Omental fat pad (tissue), 4 donors: ENCODE measurements around the gene ARL4C. TPM values are rescaled to one million over a fixed set of nuclear protein-coding genes. Genes with fewer than 3 reads are reported as not detected.

Experiments
- ATAC-seq: fragments of 150-250 bp; one replicate; pipeline ENCODE4 v1.9.1; 2016; ENCODE audit warnings: mild to moderate bottlenecking, moderate library complexity; ENCODE audit not compliant: low FRiP score
- DNase-seq: peaks from one replicate; pipeline ENCODE4 v3.0.0-alpha.2; 2019; ENCODE audit warnings: low spot score
- CTCF ChIP-seq, 3 donors: fragments of 450-650 bp; IDR thresholded peaks; one replicate each; pipeline ENCODE4 v1.5.1; 2016 to 2017; ENCODE audit warnings: antibody characterized with exemption in 3 of 3, mild to moderate bottlenecking in 3 of 3, moderate library complexity in 2 of 3
- total RNA-seq, 4 donors: library from RNA; depleted of rRNA; stranded (reverse); fragments of >200 nt; gene quantifications; one replicate each; pipeline ENCODE4 v1.1.0, GENCODE V29; 2016

ARL4C gene
- total RNA-seq, 4 donors from 2014 or later = 13.7 to 32.2 (median 19.3) TPM

- DNase-seq (no peak), ATAC-seq (no peak)
- no peak for TF ChIP-seq CTCF (IDR thresholded peaks at IDR 0.05)
These were observed 5.0 kb downstream of the ARL4C start for GRCh38 chr2:234491897-234492296.

GRCh38 chr2:234491281-234491680, 5.6 kb downstream of the ARL4C start:
- no peak for TF ChIP-seq CTCF (IDR thresholded peaks at IDR 0.05)
- ATAC-seq (no peak), DNase-seq (no peak)

GRCh38 chr2:234490271-234491091, 6.4 kb downstream of the ARL4C start:
- DNase-seq (no peak), ATAC-seq (no peak)
- TF ChIP-seq CTCF (IDR thresholded peaks at IDR 0.05) = no peak

- TF ChIP-seq CTCF (IDR thresholded peaks at IDR 0.05) = no peak
- ATAC-seq (no peak), DNase-seq (no peak)
These were observed 7.9 kb downstream of the ARL4C start for GRCh38 chr2:234488913-234489451.

GRCh38 chr2:234488486-234488885, 8.4 kb downstream of the ARL4C start:
- ATAC-seq (no peak), DNase-seq (no peak)
- no peak for TF ChIP-seq CTCF (IDR thresholded peaks at IDR 0.05)

- DNase-seq (no peak), ATAC-seq (no peak)
- TF ChIP-seq CTCF (IDR thresholded peaks at IDR 0.05) = no peak
These were observed 9.5 kb downstream of the ARL4C start for GRCh38 chr2:234487356-234487755.
